Stimulated activated CD4-positive, alpha-beta T cell treated with anti-CD3 and anti-CD28 coated beads, Interleukin-12 subunit alpha, Interleukin-12 subunit beta, amount 100 ng/mL, for 48 hours (primary cell): ENCODE measurements around the gene EIF4G3.
"Not testable (repeated sequence)": the region's sequence is repeated elsewhere in the genome, so short reads cannot be mapped to it uniquely, and the experiment has no call there.

Experiments used
- DNase-seq, 3 donors: peaks; one replicate each; pipeline ENCODE4 v3.0.0-alpha.2; 2020; ENCODE audit warnings: low read depth in 2 of 3, low spot score in 1 of 3

The EIF4G3 gene

GRCh38 chr1:20962576-20963258 is 214.0 kb downstream of the EIF4G3 start:
- no peak for DNase-seq

GRCh38 chr1:20958430-20958829 is 218.3 kb downstream of the EIF4G3 start:
- DNase-seq: no peak

GRCh38 chr1:20956272-20956671 is 220.4 kb downstream of the EIF4G3 start:
- DNase-seq: no peak

GRCh38 chr1:20950679-20951078 is 226.0 kb downstream of the EIF4G3 start:
- no peak for DNase-seq

- DNase-seq: no peak
Observed at GRCh38 chr1:20949871-20950590, 226.7 kb downstream of the EIF4G3 start.

GRCh38 chr1:20948101-20948500 is 228.6 kb downstream of the EIF4G3 start:
- no peak for DNase-seq

GRCh38 chr1:20947409-20947808 is 229.3 kb downstream of the EIF4G3 start:
- no peak for DNase-seq

GRCh38 chr1:20936621-20937020 is 240.1 kb downstream of the EIF4G3 start:
- DNase-seq: no peak

- DNase-seq: no peak
Observed at GRCh38 chr1:20936216-20936615, 240.5 kb downstream of the EIF4G3 start.

GRCh38 chr1:20935717-20936116 is 241.0 kb downstream of the EIF4G3 start:
- DNase-seq: no peak

- peak; percentile 10 to 41 (median 24) for DNase-seq
Observed at GRCh38 chr1:20932437-20932977, 244.2 kb downstream of the EIF4G3 start.

GRCh38 chr1:20931930-20932436 is 244.7 kb downstream of the EIF4G3 start:
- DNase-seq: no peak

- no peak for DNase-seq
Observed at GRCh38 chr1:20930427-20930826, 246.3 kb downstream of the EIF4G3 start.

GRCh38 chr1:20928146-20928545 is 248.6 kb downstream of the EIF4G3 start:
- no peak for DNase-seq

- no peak for DNase-seq
Observed at GRCh38 chr1:20921285-20921684, 255.4 kb downstream of the EIF4G3 start.

- DNase-seq: no peak
Observed at GRCh38 chr1:20913242-20913641, 263.5 kb downstream of the EIF4G3 start.

- not testable (repeated sequence) for DNase-seq
Observed at GRCh38 chr1:20907526-20907925, 269.2 kb downstream of the EIF4G3 start.

GRCh38 chr1:20903437-20903836 is 273.3 kb downstream of the EIF4G3 start:
- DNase-seq: no peak

- no peak for DNase-seq
Observed at GRCh38 chr1:20900056-20900455, 276.6 kb downstream of the EIF4G3 start.

- no peak for DNase-seq
Observed at GRCh38 chr1:20899154-20899972, 277.3 kb downstream of the EIF4G3 start.

GRCh38 chr1:20896826-20897225 is 279.9 kb downstream of the EIF4G3 start:
- DNase-seq: no peak
